Hepatocyte (in vitro differentiated cells): ENCODE measurements around the gene MRGPRF. TPM values are rescaled to one million over a fixed set of nuclear protein-coding genes. Genes with fewer than 3 reads are reported as not detected.

Experiments used
- DNase-seq: peaks from one replicate; pipeline ENCODE4 v3.0.0-alpha.2; 2016; ENCODE audit warnings: low spot score
- H2AFZ ChIP-seq: fragments of 200-600 bp; sonication (generic); 2 replicates; pipeline ENCODE4 v1.6.0; 2016; ENCODE audit warnings: antibody characterized with exemption, mild to moderate bottlenecking
- H3K27ac ChIP-seq: fragments of 200-600 bp; sonication (generic); 2 replicates; pipeline ENCODE4 v1.5.1; 2016; ENCODE audit warnings: mild to moderate bottlenecking
- H3K27me3 ChIP-seq: fragments of 200-600 bp; sonication (generic); 2 replicates; pipeline ENCODE4 v1.6.1; 2016
- H3K36me3 ChIP-seq: fragments of 200-600 bp; sonication (generic); replicated peaks from 2 replicates; pipeline ENCODE4 v1.5.1; 2016; ENCODE audit warnings: low read depth; ENCODE audit not compliant: insufficient read depth
- H3K4me1 ChIP-seq: fragments of 200-600 bp; sonication (generic); 2 replicates; pipeline ENCODE4 v1.5.1; 2016; ENCODE audit warnings: mild to moderate bottlenecking, moderate library complexity; ENCODE audit not compliant: insufficient read depth
- H3K4me2 ChIP-seq: fragments of 200-600 bp; sonication (generic); 2 replicates; pipeline ENCODE4 v1.6.0; 2016
- H3K4me3 ChIP-seq: fragments of 200-600 bp; sonication (generic); 2 replicates; pipeline ENCODE4 v1.5.1; 2016; ENCODE audit warnings: mild to moderate bottlenecking
- H3K79me2 ChIP-seq: fragments of 200-600 bp; sonication (generic); 2 replicates; pipeline ENCODE4 v1.6.0; 2017; ENCODE audit warnings: mild to moderate bottlenecking
- H3K9me2 ChIP-seq: fragments of 200-600 bp; sonication (generic); replicated peaks from 2 replicates; pipeline ENCODE4 v1.6.0; 2017; ENCODE audit warnings: mild to moderate bottlenecking; ENCODE audit not compliant: insufficient read depth
- H3K9me3 ChIP-seq: fragments of 200-600 bp; sonication (generic); 2 replicates; pipeline ENCODE4 v1.5.1; 2016; ENCODE audit warnings: low read depth, mild to moderate bottlenecking
- H4K20me1 ChIP-seq: fragments of 200-600 bp; sonication (generic); 2 replicates; pipeline ENCODE4 v1.6.0; 2016; ENCODE audit warnings: mild to moderate bottlenecking; ENCODE audit not compliant: insufficient read depth, poor library complexity, severe bottlenecking
- CTCF ChIP-seq: fragments of 200-600 bp; sonication (generic); IDR thresholded peaks from 2 replicates; pipeline ENCODE4 v1.5.1; 2016; ENCODE audit warnings: antibody characterized with exemption, mild to moderate bottlenecking; ENCODE audit not compliant: poor library complexity
- EZH2 ChIP-seq: fragments of 200-600 bp; sonication (generic); IDR thresholded peaks from 2 replicates; pipeline ENCODE4 v1.6.1; 2016; ENCODE audit warnings: antibody characterized with exemption, mild to moderate bottlenecking, borderline replicate concordance
- EZH2phosphoT487 ChIP-seq: fragments of 200-600 bp; sonication (generic); IDR thresholded peaks from one replicate; pipeline ENCODE4 v1.6.1; 2018; ENCODE audit warnings: antibody characterized with exemption, mild to moderate bottlenecking, low read depth, moderate library complexity; ENCODE audit not compliant: unreplicated experiment, severe bottlenecking
- WGBS: methylation state at CpG from one replicate; pipeline ENCODE4 v1.1.6; 2016; ENCODE audit warnings: low lambda C conversion rate; ENCODE audit errors: missing lambda C conversion rate; 5-methylcytosine and 5-hydroxymethylcytosine counted together
- polyA plus RNA-seq: library from polyadenylated mRNA; unstranded; fragments of >200 nt; fragmentation: Nextera tagmentation; extraction: Ambion mirVana; gene quantifications from 2 replicates; pipeline ENCODE4 v1.2.1, GENCODE V29; 2016
- total RNA-seq: library from RNA; depleted of rRNA; stranded (reverse); fragments of >200 nt; gene quantifications from 2 replicates; pipeline ENCODE4 v1.2.3, GENCODE V29; 2014

MRGPRF gene
- total and polyA plus RNA-seq, 2 experiments from 2014 or later: 6.5 to 7.5 TPM

- no peak overlapping the region for H3K27ac ChIP-seq
- H3K4me2 ChIP-seq: no peak overlapping the region
- H3K9me3 ChIP-seq: no peaks in the 10 kb centered on the region
- peaks cover 24% of the 10 kb centered on the region for H3K79me2 ChIP-seq
- H3K4me1 ChIP-seq: peaks cover 12% of the 10 kb centered on the region
- no peaks in the 10 kb centered on the region for H3K9me2 ChIP-seq
- 94% methylated on average over 23 of the region's 23 CpGs for WGBS
- H3K27me3 ChIP-seq: no peaks in the 10 kb centered on the region
- H3K4me3 ChIP-seq: no peak overlapping the region
- DNase-seq: no peak
- H3K36me3 ChIP-seq: no peaks in the 10 kb centered on the region
- peaks cover 3% of the 10 kb centered on the region for H4K20me1 ChIP-seq
- H2AFZ ChIP-seq: no peak overlapping the region
- TF ChIP-seq EZH2phosphoT487: no peak
- TF ChIP-seq EZH2: no peak
- no peak for TF ChIP-seq CTCF
Observed at GRCh38 chr11:69058511-69059270, 45.6 kb upstream of the MRGPRF start.

GRCh38 chr11:69057801-69058200, 44.8 kb upstream of the MRGPRF start:
- Histone ChIP-seq H3K36me3 (no peaks in the 10 kb centered on the region), H3K79me2 (peaks cover 33% of the 10 kb centered on the region), H4K20me1 (peaks cover 3% of the 10 kb centered on the region), H3K4me2 (no peak overlapping the region), H3K27me3 (no peaks in the 10 kb centered on the region), H3K9me3 (no peaks in the 10 kb centered on the region), H3K9me2 (no peaks in the 10 kb centered on the region), H3K27ac (no peak overlapping the region), H3K4me1 (peaks cover 12% of the 10 kb centered on the region), H2AFZ (no peak overlapping the region), H3K4me3 (no peak overlapping the region)
- DNase-seq: no peak
- no peak for TF ChIP-seq EZH2phosphoT487
- TF ChIP-seq EZH2: no peak
- no peak for TF ChIP-seq CTCF
- 87% methylated on average over 14 of the region's 14 CpGs for WGBS

- Histone ChIP-seq H3K4me3 (no peak overlapping the region), H3K27me3 (no peaks in the 10 kb centered on the region), H4K20me1 (peaks cover 3% of the 10 kb centered on the region), H3K79me2 (peaks cover 39% of the 10 kb centered on the region), H2AFZ (no peak overlapping the region), H3K27ac (no peak overlapping the region), H3K36me3 (no peaks in the 10 kb centered on the region), H3K9me2 (no peaks in the 10 kb centered on the region), H3K4me2 (no peak overlapping the region), H3K9me3 (no peaks in the 10 kb centered on the region), H3K4me1 (peaks cover 12% of the 10 kb centered on the region)
- TF ChIP-seq EZH2phosphoT487 (no peak), CTCF (no peak), EZH2 (no peak)
- no peak for DNase-seq
- 98% methylated on average over 15 of the region's 15 CpGs for WGBS
Observed at GRCh38 chr11:69057236-69057635, 44.2 kb upstream of the MRGPRF start.
